Neural progenitor cell (in vitro differentiated cells): ENCODE results near the gene USP35. TPM values are rescaled to one million over a fixed set of nuclear protein-coding genes. Genes with fewer than 3 reads are reported as not detected.
A peak's percentile ranks its signal among the peaks of the same experiment; 100 is the strongest.

Source experiments
- DNase-seq: peaks from one replicate; pipeline ENCODE4 v3.0.0-alpha.2; 2016; ENCODE audit warnings: low spot score
- H2AFZ ChIP-seq: fragments of 200-600 bp; sonication (generic); replicated peaks from 2 replicates; pipeline ENCODE4 v1.6.1; 2016; ENCODE audit warnings: antibody characterized with exemption
- H3F3A ChIP-seq: fragments of 200-600 bp; sonication (generic); 2 replicates; pipeline ENCODE4 v1.6.1; 2016; ENCODE audit warnings: antibody characterized with exemption, low read depth
- H3K27ac ChIP-seq: fragments of 200-600 bp; sonication (generic); 2 replicates; pipeline ENCODE4 v1.5.1; 2016; ENCODE audit warnings: mild to moderate bottlenecking
- H3K27me3 ChIP-seq: fragments of 200-600 bp; sonication (generic); 2 replicates; pipeline ENCODE4 v1.6.1; 2016; ENCODE audit warnings: mild to moderate bottlenecking, moderate library complexity
- H3K36me3 ChIP-seq: fragments of 200-600 bp; sonication (generic); 2 replicates; pipeline ENCODE4 v1.5.1; 2016
- H3K4me1 ChIP-seq: fragments of 200-600 bp; sonication (generic); 2 replicates; pipeline ENCODE4 v1.6.1; 2016; ENCODE audit warnings: mixed run types
- H3K4me2 ChIP-seq: fragments of 200-600 bp; sonication (generic); 2 replicates; pipeline ENCODE4 v1.6.1; 2016
- H3K4me3 ChIP-seq: fragments of 200-600 bp; sonication (generic); 2 replicates; pipeline ENCODE4 v1.5.1; 2016
- H3K79me2 ChIP-seq: fragments of 200-600 bp; sonication (generic); 2 replicates; pipeline ENCODE4 v1.6.1; 2016; ENCODE audit warnings: low read depth
- H3K9ac ChIP-seq: fragments of 200-600 bp; sonication (generic); 2 replicates; pipeline ENCODE4 v1.6.1; 2016
- H3K9me3 ChIP-seq: fragments of 200-600 bp; sonication (generic); 2 replicates; pipeline ENCODE4 v1.5.1; 2016; ENCODE audit warnings: low read depth
- H4K20me1 ChIP-seq: fragments of 200-600 bp; sonication (generic); 2 replicates; pipeline ENCODE4 v1.6.1; 2016; ENCODE audit warnings: low read depth
- H3K27ac Mint-ChIP-seq: 3 replicates; pipeline ENCODE4 v1.8.0; 2021; ENCODE audit warnings: mixed read lengths
- H3K27me3 Mint-ChIP-seq: 2 replicates; pipeline ENCODE4 v1.8.0; 2022; ENCODE audit warnings: low read depth, mild to moderate bottlenecking, inconsistent platforms, moderate library complexity, mixed read lengths; ENCODE audit not compliant: insufficient read depth
- H3K36me3 Mint-ChIP-seq: 3 replicates; pipeline ENCODE4 v1.8.0; 2021; ENCODE audit warnings: mixed read lengths
- H3K4me1 Mint-ChIP-seq: 3 replicates; pipeline ENCODE4 v1.8.0; 2021; ENCODE audit warnings: mixed read lengths
- H3K4me3 Mint-ChIP-seq: 3 replicates; pipeline ENCODE4 v1.8.0; 2021; ENCODE audit warnings: mild to moderate bottlenecking, moderate library complexity, mixed read lengths
- H3K9me3 Mint-ChIP-seq: 3 replicates; pipeline ENCODE4 v1.8.0; 2020; ENCODE audit warnings: mixed read lengths
- EZH2 ChIP-seq: fragments of 200-600 bp; sonication (generic); IDR thresholded peaks from 2 replicates; pipeline ENCODE4 v1.6.1; 2017; ENCODE audit warnings: antibody characterized with exemption, mild to moderate bottlenecking, moderate library complexity
- EZH2phosphoT487 ChIP-seq: fragments of 200-600 bp; sonication (generic); IDR thresholded peaks from 2 replicates; pipeline ENCODE4 v1.6.1; 2017; ENCODE audit warnings: antibody characterized with exemption
- total RNA-seq: library from RNA; depleted of rRNA; stranded (reverse); fragments of >200 nt; gene quantifications from 2 replicates; pipeline ENCODE4 v1.2.3, GENCODE V29; 2015; ENCODE audit warnings: low replicate concordance
- TF ChIP-seq, protein P1 (sequence below): fragments of 200-600 bp; sonication (generic); IDR thresholded peaks from 2 replicates; pipeline ENCODE4 v1.5.1; 2017; ENCODE audit warnings: antibody characterized with exemption, mild to moderate bottlenecking

Gene USP35
- total RNA-seq, 1 donor from 2014 or later: 4.2 TPM

GRCh38 chr11:78192911-78193351, 4.2 kb downstream of the USP35 start:
- Histone ChIP-seq H3K79me2 (no peaks in the 10 kb centered on the region), H3K4me3 (no peak overlapping the region)

GRCh38 chr11:78193806-78194205, 5.1 kb downstream of the USP35 start:
- Mint-ChIP-seq H3K36me3 (peaks cover 2% of the 10 kb centered on the region), H3K27me3 (peaks cover under 1% of the 10 kb centered on the region), H3K4me3 (no peak overlapping the region), H3K27ac (no peak overlapping the region), H3K4me1 (peaks cover 42% of the 10 kb centered on the region), H3K9me3 (no peaks in the 10 kb centered on the region)
- peaks cover 8% of the 10 kb centered on the region for H3K4me1 ChIP-seq
- TF ChIP-seq EZH2: no peak
- no peak for DNase-seq
- H3K9ac ChIP-seq: no peak overlapping the region
- H3K4me3 ChIP-seq: no peak overlapping the region
- no peaks in the 10 kb centered on the region for H3F3A ChIP-seq
- H3K27ac ChIP-seq: no peak overlapping the region
- no peak overlapping the region for H2AFZ ChIP-seq
- H3K9me3 ChIP-seq: no peaks in the 10 kb centered on the region
- H3K79me2 ChIP-seq: no peaks in the 10 kb centered on the region
- H3K36me3 ChIP-seq: no peaks in the 10 kb centered on the region
- H3K4me2 ChIP-seq: no peak overlapping the region
- H3K27me3 ChIP-seq: no peaks in the 10 kb centered on the region
- no peaks in the 10 kb centered on the region for H4K20me1 ChIP-seq

More at GRCh38 chr11:78192911-78193351, 4.2 kb downstream of the USP35 start:
- Mint-ChIP-seq H3K27ac (no peak overlapping the region), H3K36me3 (peaks cover 2% of the 10 kb centered on the region), H3K9me3 (no peaks in the 10 kb centered on the region), H3K27me3 (peaks cover 2% of the 10 kb centered on the region), H3K4me1 (peaks cover 45% of the 10 kb centered on the region), H3K4me3 (no peak overlapping the region)
- Histone ChIP-seq H3K27me3 (no peaks in the 10 kb centered on the region), H3K4me2 (no peak overlapping the region), H3K4me1 (peaks cover 8% of the 10 kb centered on the region), H3F3A (no peaks in the 10 kb centered on the region), H4K20me1 (no peaks in the 10 kb centered on the region), H3K27ac (no peak overlapping the region), H3K36me3 (no peaks in the 10 kb centered on the region), H3K9me3 (no peaks in the 10 kb centered on the region), H2AFZ (no peak overlapping the region), H3K9ac (no peak overlapping the region)
- no peak for DNase-seq
- TF ChIP-seq, protein P1, sequence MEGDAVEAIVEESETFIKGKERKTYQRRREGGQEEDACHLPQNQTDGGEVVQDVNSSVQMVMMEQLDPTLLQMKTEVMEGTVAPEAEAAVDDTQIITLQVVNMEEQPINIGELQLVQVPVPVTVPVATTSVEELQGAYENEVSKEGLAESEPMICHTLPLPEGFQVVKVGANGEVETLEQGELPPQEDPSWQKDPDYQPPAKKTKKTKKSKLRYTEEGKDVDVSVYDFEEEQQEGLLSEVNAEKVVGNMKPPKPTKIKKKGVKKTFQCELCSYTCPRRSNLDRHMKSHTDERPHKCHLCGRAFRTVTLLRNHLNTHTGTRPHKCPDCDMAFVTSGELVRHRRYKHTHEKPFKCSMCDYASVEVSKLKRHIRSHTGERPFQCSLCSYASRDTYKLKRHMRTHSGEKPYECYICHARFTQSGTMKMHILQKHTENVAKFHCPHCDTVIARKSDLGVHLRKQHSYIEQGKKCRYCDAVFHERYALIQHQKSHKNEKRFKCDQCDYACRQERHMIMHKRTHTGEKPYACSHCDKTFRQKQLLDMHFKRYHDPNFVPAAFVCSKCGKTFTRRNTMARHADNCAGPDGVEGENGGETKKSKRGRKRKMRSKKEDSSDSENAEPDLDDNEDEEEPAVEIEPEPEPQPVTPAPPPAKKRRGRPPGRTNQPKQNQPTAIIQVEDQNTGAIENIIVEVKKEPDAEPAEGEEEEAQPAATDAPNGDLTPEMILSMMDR: no peak
- TF ChIP-seq EZH2 (no peak), EZH2phosphoT487 (no peak)

GRCh38 chr11:78194490-78194889, 5.8 kb downstream of the USP35 start:
- Histone ChIP-seq H2AFZ (no peak overlapping the region), H3K27me3 (no peaks in the 10 kb centered on the region), H3K4me3 (no peak overlapping the region), H3K9me3 (no peaks in the 10 kb centered on the region), H3K4me2 (no peak overlapping the region), H3K9ac (no peak overlapping the region), H3F3A (no peaks in the 10 kb centered on the region), H3K4me1 (peaks cover 4% of the 10 kb centered on the region), H3K79me2 (no peaks in the 10 kb centered on the region), H3K27ac (no peak overlapping the region), H4K20me1 (no peaks in the 10 kb centered on the region), H3K36me3 (no peaks in the 10 kb centered on the region)
- Mint-ChIP-seq H3K27me3 (peaks cover 2% of the 10 kb centered on the region), H3K27ac (peak overlapping the region; percentile 22), H3K36me3 (peaks cover 2% of the 10 kb centered on the region), H3K4me3 (peak overlapping the region; percentile 0), H3K4me1 (peaks cover 42% of the 10 kb centered on the region), H3K9me3 (no peaks in the 10 kb centered on the region)
- DNase-seq: no peak
- no peak for TF ChIP-seq EZH2
- TF ChIP-seq EZH2phosphoT487: no peak
- TF ChIP-seq, protein P1: no peak

DNA sequence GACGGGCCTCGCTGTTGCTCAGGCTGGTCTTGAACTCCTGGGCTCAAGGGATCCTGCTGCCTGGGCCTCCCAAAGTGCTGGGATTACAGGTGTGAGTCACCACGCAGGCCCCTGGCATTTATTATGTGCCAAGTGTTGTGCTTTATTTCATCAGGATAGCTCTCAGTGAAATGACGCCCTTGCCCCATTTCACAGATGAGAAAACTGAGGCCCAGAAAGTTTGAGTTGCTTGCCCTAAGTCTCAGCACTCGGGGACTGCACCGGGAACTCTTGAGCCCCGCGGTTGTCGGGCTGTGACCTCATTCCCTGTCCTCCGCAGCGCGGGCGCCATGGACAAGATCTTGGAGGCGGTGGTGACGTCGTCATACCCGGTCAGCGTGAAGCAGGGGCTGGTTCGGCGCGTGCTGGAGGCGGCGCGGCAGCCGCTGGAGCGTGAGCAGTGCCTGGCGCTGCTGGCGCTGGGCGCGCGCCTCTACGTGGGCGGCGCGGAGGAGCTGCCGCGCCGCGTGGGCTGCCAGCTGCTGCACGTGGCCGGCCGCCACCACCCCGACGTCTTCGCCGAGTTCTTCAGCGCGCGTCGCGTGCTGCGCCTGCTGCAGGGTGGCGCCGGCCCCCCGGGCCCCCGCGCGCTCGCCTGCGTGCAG, 7.3 kb downstream of the USP35 start:
- H4K20me1 ChIP-seq: no peaks in the 10 kb centered on the region
- Mint-ChIP-seq H3K27me3 (peaks cover 3% of the 10 kb centered on the region), H3K4me1 (peaks cover 28% of the 10 kb centered on the region)

More for the DNA sequence above, 7.3 kb downstream of the USP35 start:
- Histone ChIP-seq H3K4me2 (no peak overlapping the region), H2AFZ (no peak overlapping the region), H3F3A (no peaks in the 10 kb centered on the region), H3K36me3 (no peaks in the 10 kb centered on the region), H3K27me3 (no peaks in the 10 kb centered on the region), H3K9ac (no peak overlapping the region), H3K9me3 (no peaks in the 10 kb centered on the region), H3K4me3 (no peak overlapping the region), H3K79me2 (no peaks in the 10 kb centered on the region), H3K27ac (no peak overlapping the region), H3K4me1 (no peaks in the 10 kb centered on the region)
- DNase-seq: no peak
- Mint-ChIP-seq H3K9me3 (no peaks in the 10 kb centered on the region), H3K27ac (no peak overlapping the region), H3K4me3 (no peak overlapping the region), H3K36me3 (peaks cover 5% of the 10 kb centered on the region)
- no peak for TF ChIP-seq EZH2phosphoT487
- TF ChIP-seq EZH2: no peak
- TF ChIP-seq, protein P1: no peak
